ENCODE measurements around the gene KIR2DL1.
"Not testable (repeated sequence)": the region's sequence is repeated elsewhere in the genome, so short reads cannot be mapped to it uniquely, and the experiment has no call there.

DNA sequence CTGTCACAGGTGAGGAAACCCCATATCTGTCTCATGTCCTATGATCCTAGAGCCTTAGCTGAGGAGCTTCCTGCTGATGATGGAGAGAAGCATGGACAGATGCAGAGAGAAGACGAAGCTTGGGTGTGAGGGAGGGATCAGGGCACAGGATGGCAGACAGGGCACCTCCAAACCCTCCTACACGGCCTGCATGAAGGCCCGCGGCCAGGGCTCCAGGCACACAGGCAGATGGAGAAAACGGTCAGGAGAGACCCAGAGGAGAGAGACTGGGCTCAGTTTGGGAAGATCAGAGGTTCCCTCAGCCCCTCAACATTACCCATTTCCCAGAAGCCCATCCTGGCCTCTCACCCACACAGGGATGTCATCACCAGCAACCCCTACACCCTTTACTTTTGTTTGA lies 25.5 kb upstream of the KIR2DL1 start:
- TF ChIP-seq, protein P1, sequence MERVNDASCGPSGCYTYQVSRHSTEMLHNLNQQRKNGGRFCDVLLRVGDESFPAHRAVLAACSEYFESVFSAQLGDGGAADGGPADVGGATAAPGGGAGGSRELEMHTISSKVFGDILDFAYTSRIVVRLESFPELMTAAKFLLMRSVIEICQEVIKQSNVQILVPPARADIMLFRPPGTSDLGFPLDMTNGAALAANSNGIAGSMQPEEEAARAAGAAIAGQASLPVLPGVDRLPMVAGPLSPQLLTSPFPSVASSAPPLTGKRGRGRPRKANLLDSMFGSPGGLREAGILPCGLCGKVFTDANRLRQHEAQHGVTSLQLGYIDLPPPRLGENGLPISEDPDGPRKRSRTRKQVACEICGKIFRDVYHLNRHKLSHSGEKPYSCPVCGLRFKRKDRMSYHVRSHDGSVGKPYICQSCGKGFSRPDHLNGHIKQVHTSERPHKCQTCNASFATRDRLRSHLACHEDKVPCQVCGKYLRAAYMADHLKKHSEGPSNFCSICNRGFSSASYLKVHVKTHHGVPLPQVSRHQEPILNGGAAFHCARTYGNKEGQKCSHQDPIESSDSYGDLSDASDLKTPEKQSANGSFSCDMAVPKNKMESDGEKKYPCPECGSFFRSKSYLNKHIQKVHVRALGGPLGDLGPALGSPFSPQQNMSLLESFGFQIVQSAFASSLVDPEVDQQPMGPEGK (CRISPR knock-in tag; IDR thresholded peaks at IDR 0.05; ENCODE audit: borderline replicate concordance) = not testable (repeated sequence)
- TF ChIP-seq ZC3H10 (CRISPR knock-in tag; IDR thresholded peaks at IDR 0.05); ZNF70 (CRISPR knock-in tag; IDR thresholded peaks at IDR 0.05); RARB (CRISPR knock-in tag; IDR thresholded peaks at IDR 0.05); ESRRG (CRISPR knock-in tag; IDR thresholded peaks at IDR 0.05); GLIS3 (CRISPR knock-in tag; IDR thresholded peaks at IDR 0.05); ZFP30 (CRISPR knock-in tag; IDR thresholded peaks at IDR 0.05); ARNTL (CRISPR knock-in tag; IDR thresholded peaks at IDR 0.05; ENCODE audit: borderline replicate concordance, low read depth); ZNF565 (CRISPR knock-in tag; conservative IDR thresholded peaks at IDR 0.05; ENCODE audit: low read depth): not testable (repeated sequence)
- TF ChIP-seq, protein P2, sequence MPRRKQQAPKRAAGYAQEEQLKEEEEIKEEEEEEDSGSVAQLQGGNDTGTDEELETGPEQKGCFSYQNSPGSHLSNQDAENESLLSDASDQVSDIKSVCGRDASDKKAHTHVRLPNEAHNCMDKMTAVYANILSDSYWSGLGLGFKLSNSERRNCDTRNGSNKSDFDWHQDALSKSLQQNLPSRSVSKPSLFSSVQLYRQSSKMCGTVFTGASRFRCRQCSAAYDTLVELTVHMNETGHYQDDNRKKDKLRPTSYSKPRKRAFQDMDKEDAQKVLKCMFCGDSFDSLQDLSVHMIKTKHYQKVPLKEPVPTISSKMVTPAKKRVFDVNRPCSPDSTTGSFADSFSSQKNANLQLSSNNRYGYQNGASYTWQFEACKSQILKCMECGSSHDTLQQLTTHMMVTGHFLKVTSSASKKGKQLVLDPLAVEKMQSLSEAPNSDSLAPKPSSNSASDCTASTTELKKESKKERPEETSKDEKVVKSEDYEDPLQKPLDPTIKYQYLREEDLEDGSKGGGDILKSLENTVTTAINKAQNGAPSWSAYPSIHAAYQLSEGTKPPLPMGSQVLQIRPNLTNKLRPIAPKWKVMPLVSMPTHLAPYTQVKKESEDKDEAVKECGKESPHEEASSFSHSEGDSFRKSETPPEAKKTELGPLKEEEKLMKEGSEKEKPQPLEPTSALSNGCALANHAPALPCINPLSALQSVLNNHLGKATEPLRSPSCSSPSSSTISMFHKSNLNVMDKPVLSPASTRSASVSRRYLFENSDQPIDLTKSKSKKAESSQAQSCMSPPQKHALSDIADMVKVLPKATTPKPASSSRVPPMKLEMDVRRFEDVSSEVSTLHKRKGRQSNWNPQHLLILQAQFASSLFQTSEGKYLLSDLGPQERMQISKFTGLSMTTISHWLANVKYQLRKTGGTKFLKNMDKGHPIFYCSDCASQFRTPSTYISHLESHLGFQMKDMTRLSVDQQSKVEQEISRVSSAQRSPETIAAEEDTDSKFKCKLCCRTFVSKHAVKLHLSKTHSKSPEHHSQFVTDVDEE (CRISPR knock-in tag; IDR thresholded peaks at IDR 0.05) = not testable (repeated sequence)
